ENCODE data around the gene UNC5B. TPM values are rescaled to one million over a fixed set of nuclear protein-coding genes. Genes with fewer than 3 reads are reported as not detected.

The UNC5B gene
- total and polyA plus RNA-seq, 11 donors, result 4.8 to 22.8 (median 10.1) TPM

GRCh38 chr10:71250405-71250804 is 38.0 kb downstream of the UNC5B start:
- intact Hi-C loops (cut with DNase I), result loop anchor here in 1 of 10 donors (5.0 kb wide), 1 partner anchor 33 kb away; no protein-coding TSS in a partner anchor
- H3K4me1 ChIP-seq, result peaks cover 9 to 99% (median 82%) of the 10 kb centered on the region in 12 donors
- peak overlapping the region in 1 of 12 donors; percentile 1 for H3K27ac ChIP-seq
- ATAC-seq (no peak), DNase-seq (no peak)
- H3K27me3 ChIP-seq, result no peaks in the 10 kb centered on the region
- WGBS, 4 donors, result 91 to 95% (median 93%) methylated on average over 3 of the region's 3 CpGs
- H3K4me3 ChIP-seq, result no peak overlapping the region
- H3K36me3 ChIP-seq, result no peaks in the 10 kb centered on the region
- H3K9me3 ChIP-seq, result no peaks in the 10 kb centered on the region
- TF ChIP-seq POLR2A (IDR thresholded peaks at IDR 0.05), result no peak
- no peak for TF ChIP-seq CTCF (IDR thresholded peaks at IDR 0.05)

GRCh38 chr10:71250842-71251241 is 38.5 kb downstream of the UNC5B start:
- Histone ChIP-seq H3K27me3 (no peaks in the 10 kb centered on the region), H3K4me3 (no peak overlapping the region), H3K9me3 (no peaks in the 10 kb centered on the region), H3K27ac (peak overlapping the region in 2 of 12 donors; percentile 1 to 39), H3K36me3 (no peaks in the 10 kb centered on the region), H3K4me1 (peaks cover 9 to 99% (median 82%) of the 10 kb centered on the region in 12 donors)
- DNase-seq (no peak), ATAC-seq (no peak)
- TF ChIP-seq POLR2A (IDR thresholded peaks at IDR 0.05) (no peak), CTCF (IDR thresholded peaks at IDR 0.05) (no peak)
- WGBS, 4 donors, result 95 to 100% (median 97%) methylated on average over 1 of the region's 1 CpG
- intact Hi-C loops (cut with DNase I), result loop anchor here in 1 of 10 donors (5.0 kb wide), 1 partner anchor 34 kb away; no protein-coding TSS in a partner anchor

GRCh38 chr10:71251319-71251718 is 38.9 kb downstream of the UNC5B start:
- TF ChIP-seq CTCF (IDR thresholded peaks at IDR 0.05), result no peak
- no peak for TF ChIP-seq POLR2A (IDR thresholded peaks at IDR 0.05)
- no peak for ATAC-seq
- H3K27me3 ChIP-seq, result no peaks in the 10 kb centered on the region
- peak overlapping the region in 1 of 12 donors; percentile 1 for H3K27ac ChIP-seq
- intact Hi-C loops (cut with DNase I), result loop anchor here in 1 of 10 donors (5.0 kb wide), 1 partner anchor 34 kb away; no protein-coding TSS in a partner anchor
- no peak overlapping the region for H3K4me3 ChIP-seq
- H3K4me1 ChIP-seq, result peaks cover 10 to 99% (median 83%) of the 10 kb centered on the region in 12 donors
- H3K36me3 ChIP-seq, result no peaks in the 10 kb centered on the region
- 71 to 77% (median 73%) methylated on average over 6 of the region's 6 CpGs for WGBS, 4 donors
- no peaks in the 10 kb centered on the region for H3K9me3 ChIP-seq
- DNase-seq, result peak in 1 of 5 donors; percentile 5

- TF ChIP-seq CTCF (IDR thresholded peaks at IDR 0.05) (no peak), POLR2A (IDR thresholded peaks at IDR 0.05) (no peak)
- Histone ChIP-seq H3K27ac (peak overlapping the region in 1 of 12 donors; percentile 30), H3K4me3 (no peak overlapping the region), H3K36me3 (no peaks in the 10 kb centered on the region), H3K9me3 (no peaks in the 10 kb centered on the region), H3K27me3 (no peaks in the 10 kb centered on the region), H3K4me1 (peaks cover 12 to 96% (median 81%) of the 10 kb centered on the region in 12 donors)
- ATAC-seq (no peak), DNase-seq (peak in 2 of 5 donors; percentile 17 to 22)
- 84 to 92% (median 90%) methylated on average over 6 of the region's 6 CpGs for WGBS, 4 donors
- intact Hi-C loops (cut with DNase I), result loop anchor here in 1 of 10 donors (5.0 kb wide), 1 partner anchor 35 kb away; no protein-coding TSS in a partner anchor
Observed at GRCh38 chr10:71252220-71252619, 39.9 kb downstream of the UNC5B start.
